Mesenchymal stem cell (in vitro differentiated cells and primary cell): ENCODE results near the gene ACSL5.
A peak's percentile ranks its signal among the peaks of the same experiment; 100 is the strongest.
"Not testable (repeated sequence)": the region's sequence is repeated elsewhere in the genome, so short reads cannot be mapped to it uniquely, and the experiment has no call there.

ENCODE experiments used
- DNase-seq: peaks from one replicate; pipeline ENCODE4 v3.0.0-alpha.2; 2013
- H2AFZ ChIP-seq: one replicate; pipeline ENCODE4 v1.6.1; 2013; ENCODE audit warnings: low read depth, mild to moderate bottlenecking, control low read depth, inconsistent platforms, low read length, moderate library complexity
- H2AK5ac ChIP-seq: 2 replicates; pipeline ENCODE4 v1.6.1; 2013; ENCODE audit warnings: low read length, moderate library complexity, mild to moderate bottlenecking, inconsistent platforms; ENCODE audit not compliant: severe bottlenecking
- H2BK120ac ChIP-seq: one replicate; pipeline ENCODE4 v1.6.1; 2013; ENCODE audit warnings: low read depth, mild to moderate bottlenecking, inconsistent platforms, low read length, moderate library complexity
- H2BK12ac ChIP-seq, 2 experiments: one replicate each; pipeline ENCODE4 v1.6.1; 2013; ENCODE audit warnings: inconsistent platforms in 2 of 2, low read length in 2 of 2, mild to moderate bottlenecking in 2 of 2, moderate library complexity in 2 of 2, control low read depth in 1 of 2
- H2BK15ac ChIP-seq: one replicate; pipeline ENCODE4 v1.6.1; 2013; ENCODE audit warnings: mild to moderate bottlenecking, low read depth, inconsistent platforms; ENCODE audit not compliant: poor library complexity, severe bottlenecking
- H2BK5ac ChIP-seq: 2 replicates; pipeline ENCODE4 v1.6.1; 2013; ENCODE audit warnings: low read depth, mild to moderate bottlenecking, low read length, control low read depth, inconsistent platforms; ENCODE audit not compliant: poor library complexity, severe bottlenecking
- H3K14ac ChIP-seq, 2 experiments: one replicate each; pipeline ENCODE4 v1.6.1; 2013; ENCODE audit warnings: inconsistent platforms in 2 of 2, low read length in 2 of 2, control low read depth in 1 of 2, mild to moderate bottlenecking in 1 of 2, moderate library complexity in 1 of 2
- H3K18ac ChIP-seq, 2 experiments: one replicate each; pipeline ENCODE4 v1.6.1; 2013; ENCODE audit warnings: inconsistent platforms in 2 of 2, low read length in 2 of 2, control low read depth in 1 of 2, low read depth in 1 of 2, mild to moderate bottlenecking in 1 of 2
- H3K23ac ChIP-seq, 2 experiments: one replicate each; pipeline ENCODE4 v1.6.1; 2013; ENCODE audit warnings: inconsistent platforms in 2 of 2, low read length in 2 of 2, mild to moderate bottlenecking in 2 of 2, moderate library complexity in 2 of 2, control low read depth in 1 of 2
- H3K27ac ChIP-seq: 2 replicates; pipeline ENCODE4 v1.5.1; 2013; ENCODE audit warnings: mild to moderate bottlenecking, moderate library complexity, low read length, control low read depth, inconsistent platforms; ENCODE audit not compliant: poor library complexity, severe bottlenecking
- H3K27me3 ChIP-seq, 2 experiments: 2 replicates each; pipeline versions ENCODE4 v1.6.1 to v1.7.0; 2013; ENCODE audit warnings: low read length in 2 of 2, mild to moderate bottlenecking in 2 of 2, moderate library complexity in 2 of 2, control low read depth in 1 of 2, inconsistent platforms in 1 of 2; ENCODE audit not compliant: control insufficient read depth in 1 of 2, insufficient read depth in 1 of 2
- H3K36me3 ChIP-seq, 2 experiments: 2 replicates each; pipeline versions ENCODE4 v1.6.1 to v1.7.0; 2013; ENCODE audit warnings: low read length in 2 of 2, control low read depth in 1 of 2, inconsistent platforms in 1 of 2, low read depth in 1 of 2, mild to moderate bottlenecking in 1 of 2; ENCODE audit not compliant: insufficient read depth in 2 of 2, control insufficient read depth in 1 of 2
- H3K4ac ChIP-seq, 2 experiments: one replicate each; pipeline ENCODE4 v1.6.1; 2013; ENCODE audit warnings: inconsistent platforms in 2 of 2, low read length in 2 of 2, mild to moderate bottlenecking in 2 of 2, moderate library complexity in 2 of 2, control low read depth in 1 of 2, low read depth in 1 of 2
- H3K4me1 ChIP-seq: 2 replicates; pipeline ENCODE4 v1.6.1; 2013; ENCODE audit warnings: low read depth, low read length, control low read depth; ENCODE audit not compliant: control insufficient read depth, insufficient read depth
- H3K4me2 ChIP-seq: 2 replicates; pipeline ENCODE4 v1.6.1; 2013; ENCODE audit warnings: low read length, mild to moderate bottlenecking, inconsistent platforms; ENCODE audit not compliant: poor library complexity, severe bottlenecking
- H3K4me3 ChIP-seq, 2 experiments: 2 replicates each; pipeline versions ENCODE4 v1.5.1 to v1.7.0; 2013; ENCODE audit warnings: low read length in 2 of 2, mild to moderate bottlenecking in 2 of 2, control low read depth in 1 of 2, low read depth in 1 of 2; ENCODE audit not compliant: insufficient read depth in 1 of 2
- H3K79me1 ChIP-seq: replicated peaks from 2 replicates; pipeline ENCODE4 v1.6.1; 2013; ENCODE audit warnings: mild to moderate bottlenecking, control low read depth, low read length, inconsistent platforms; ENCODE audit not compliant: poor library complexity, severe bottlenecking
- H3K9ac ChIP-seq: 2 replicates; pipeline ENCODE4 v1.7.0; 2013; ENCODE audit warnings: mild to moderate bottlenecking, low read length, moderate library complexity
- H3K9me3 ChIP-seq: 2 replicates; pipeline ENCODE4 v1.7.0; 2013; ENCODE audit warnings: mild to moderate bottlenecking, low read length; ENCODE audit not compliant: control insufficient read depth
- H4K8ac ChIP-seq: one replicate; pipeline ENCODE4 v1.6.1; 2013; ENCODE audit warnings: inconsistent platforms, mild to moderate bottlenecking, low read length, moderate library complexity
- H4K91ac ChIP-seq: one replicate; pipeline ENCODE4 v1.6.1; 2013; ENCODE audit warnings: mild to moderate bottlenecking, low read length, inconsistent platforms
- WGBS: methylation state at CpG from one replicate; pipeline ENCODE4 v1.1.7; 2013; ENCODE audit warnings: mixed read lengths; 5-methylcytosine and 5-hydroxymethylcytosine counted together

ACSL5 gene

DNA sequence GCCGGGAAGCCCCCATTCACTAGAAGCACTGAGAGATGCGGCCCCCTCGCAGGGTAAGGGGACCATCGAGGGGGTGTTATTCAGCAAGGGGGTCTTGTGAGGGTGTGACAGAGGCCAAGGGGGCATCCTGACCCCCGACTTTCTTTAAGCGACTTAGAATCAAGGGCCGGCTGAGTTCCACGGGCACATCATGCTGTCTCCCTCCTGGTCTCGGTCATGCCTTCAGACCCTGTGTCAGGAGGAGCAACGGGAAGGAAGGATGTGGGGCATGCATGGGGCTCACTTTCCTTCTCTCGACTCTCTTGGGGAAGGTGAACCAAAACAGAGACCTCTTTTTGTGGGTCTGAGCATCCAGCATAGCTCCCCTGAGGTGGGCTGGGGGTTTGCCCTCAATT is 2.5 kb downstream of the ACSL5 start:
- no peak overlapping the region for H3K23ac ChIP-seq
- no peaks in the 10 kb centered on the region for H3K79me1 ChIP-seq
- peak overlapping the region in 1 of 2 experiments; percentile 74 for H3K4me3 ChIP-seq
- H2BK15ac ChIP-seq: peak overlapping the region; percentile 76
- H3K36me3 ChIP-seq: no peaks in the 10 kb centered on the region
- H3K4ac ChIP-seq: peak overlapping the region; percentile 37 to 56
- no peak overlapping the region for H2AFZ ChIP-seq
- H3K27ac ChIP-seq: no peak overlapping the region
- H3K27me3 ChIP-seq: no peaks in the 10 kb centered on the region
- peak overlapping the region; percentile 95 for H4K8ac ChIP-seq
- peak overlapping the region; percentile 86 for H3K9ac ChIP-seq
- peak overlapping the region; percentile 0 to 54 for H3K18ac ChIP-seq
- H3K4me1 ChIP-seq: peaks cover 13% of the 10 kb centered on the region
- 94% methylated on average over 11 of the region's 11 CpGs for WGBS
- no peak for DNase-seq
- peak overlapping the region; percentile 27 for H2BK120ac ChIP-seq
- no peaks in the 10 kb centered on the region for H3K9me3 ChIP-seq
- no peak overlapping the region for H2AK5ac ChIP-seq
- no peak overlapping the region for H3K4me2 ChIP-seq
- no peak overlapping the region for H2BK12ac ChIP-seq
- no peak overlapping the region for H3K14ac ChIP-seq
- no peak overlapping the region for H2BK5ac ChIP-seq
- H4K91ac ChIP-seq: peak overlapping the region; percentile 79

DNA sequence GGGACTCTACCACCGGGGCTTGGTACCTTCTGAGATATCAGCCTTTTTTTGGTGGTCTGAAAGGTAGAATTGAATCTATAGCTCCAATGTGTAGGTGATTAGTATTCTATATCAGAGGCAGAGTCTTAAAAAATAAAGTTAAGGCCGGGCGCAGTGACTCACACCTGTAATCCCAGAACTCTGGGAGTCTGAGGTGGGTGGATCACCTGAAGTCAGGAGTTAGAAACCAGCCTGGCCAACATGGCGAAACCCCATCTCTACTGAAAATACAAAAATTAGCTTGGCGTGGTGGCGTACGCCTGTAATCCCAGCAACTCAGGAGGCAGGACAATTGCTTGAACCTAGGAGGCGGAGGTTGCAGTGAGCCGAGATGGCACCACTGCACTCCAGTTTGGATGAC is 3.2 kb downstream of the ACSL5 start:
- not testable (repeated sequence) for DNase-seq, H3K9me3 ChIP-seq, H4K8ac ChIP-seq, H3K18ac ChIP-seq, H3K14ac ChIP-seq, H3K27ac ChIP-seq, H2BK15ac ChIP-seq, H3K4me2 ChIP-seq, H4K91ac ChIP-seq, H3K27me3 ChIP-seq, H3K79me1 ChIP-seq, H3K36me3 ChIP-seq, H2AFZ ChIP-seq, H2BK12ac ChIP-seq, H3K4me3 ChIP-seq, H3K9ac ChIP-seq, H3K23ac ChIP-seq, H2BK120ac ChIP-seq, H2AK5ac ChIP-seq, H3K4ac ChIP-seq, H2BK5ac ChIP-seq
- peaks cover 13% of the 10 kb centered on the region for H3K4me1 ChIP-seq
- over 99% methylated on average over 8 of the region's 9 CpGs for WGBS

DNA sequence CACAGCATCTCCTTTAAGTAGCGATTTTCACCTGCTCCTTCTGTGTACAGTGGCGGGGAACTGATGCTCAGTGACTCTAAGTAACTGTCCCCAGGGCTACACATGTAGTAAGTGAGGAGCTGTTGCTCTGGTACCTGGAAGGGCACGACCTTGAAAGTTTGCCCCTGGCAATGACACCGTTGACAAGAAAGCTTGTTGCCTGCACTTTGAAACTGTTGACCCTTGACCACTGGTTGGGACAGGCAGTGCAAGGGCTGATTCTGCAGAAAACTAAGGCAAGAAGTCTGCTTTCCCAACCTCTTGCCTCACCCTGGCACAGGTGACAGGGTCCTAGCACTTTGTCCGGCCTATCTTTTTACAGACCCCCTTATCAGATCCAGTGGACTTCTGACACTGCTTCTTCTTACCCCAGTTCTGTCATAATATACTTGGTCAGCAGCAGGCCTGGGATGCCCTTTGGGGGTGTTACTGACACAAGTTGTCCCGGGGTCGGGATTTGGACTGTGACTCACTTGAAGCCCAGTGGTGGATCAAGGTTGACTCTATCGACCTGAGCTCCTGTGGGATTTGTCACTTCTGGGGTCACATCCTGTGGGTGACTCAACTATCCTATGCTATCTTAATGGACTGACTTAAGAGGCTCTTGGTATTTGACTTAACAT is 5.8 kb downstream of the ACSL5 start:
- H3K14ac ChIP-seq: no peak overlapping the region

DNA sequence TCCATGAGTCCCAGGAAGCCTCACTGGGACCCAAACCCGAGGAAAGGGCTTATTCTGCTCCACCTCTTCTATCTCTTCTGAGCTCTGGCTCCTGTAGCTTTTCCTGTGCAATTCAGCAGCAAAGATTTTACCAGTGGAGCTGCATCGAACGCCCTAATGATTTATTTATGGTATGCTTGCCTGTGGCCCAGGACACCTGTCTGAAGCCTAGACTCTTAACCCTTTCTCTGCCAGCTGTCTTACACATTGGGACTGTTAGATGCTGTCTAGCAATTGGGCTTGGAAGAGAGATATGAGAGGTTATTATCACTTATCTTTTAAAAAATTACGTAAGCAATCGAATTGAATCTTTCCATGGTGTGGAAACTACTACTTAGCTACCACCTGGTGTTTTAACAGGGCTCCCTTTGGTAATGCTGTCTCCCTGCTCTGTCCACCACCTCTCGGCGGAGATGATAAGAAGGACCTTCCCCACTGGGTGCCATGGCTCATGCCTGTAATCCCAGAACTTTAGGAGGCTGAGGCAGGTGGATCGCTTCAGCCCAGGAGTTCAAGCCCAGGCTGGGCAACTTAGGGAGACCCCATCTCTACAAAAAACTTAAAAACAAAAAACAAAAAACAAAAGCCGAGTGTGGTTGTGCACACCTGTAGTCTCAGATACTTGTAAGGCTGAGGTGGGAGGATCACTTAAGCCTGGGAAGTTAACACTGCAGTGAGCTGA is 8.8 kb downstream of the ACSL5 start:
- H3K27me3 ChIP-seq: no peaks in the 10 kb centered on the region
- no peak overlapping the region for H3K4me3 ChIP-seq
- H3K79me1 ChIP-seq: no peaks in the 10 kb centered on the region
- no peak overlapping the region for H2BK120ac ChIP-seq
- H3K4me1 ChIP-seq: no peaks in the 10 kb centered on the region
- no peak overlapping the region for H2AFZ ChIP-seq
- no peak overlapping the region for H2AK5ac ChIP-seq
- 72% methylated on average over 9 of the region's 9 CpGs for WGBS
- no peak overlapping the region for H3K9ac ChIP-seq
- H3K18ac ChIP-seq: no peak overlapping the region
- no peak overlapping the region for H2BK15ac ChIP-seq
- no peak overlapping the region for H3K23ac ChIP-seq
- no peak overlapping the region for H3K4ac ChIP-seq
- no peak overlapping the region for H4K8ac ChIP-seq
- H3K14ac ChIP-seq: no peak overlapping the region
- H4K91ac ChIP-seq: no peak overlapping the region
- H3K27ac ChIP-seq: no peak overlapping the region
- H3K36me3 ChIP-seq: no peaks in the 10 kb centered on the region
- no peak for DNase-seq
- H2BK12ac ChIP-seq: no peak overlapping the region
- no peak overlapping the region for H2BK5ac ChIP-seq
- H3K4me2 ChIP-seq: no peak overlapping the region
- H3K9me3 ChIP-seq: no peaks in the 10 kb centered on the region

More for the DNA sequence above, 5.8 kb downstream of the ACSL5 start:
- Histone ChIP-seq H3K79me1 (no peaks in the 10 kb centered on the region), H3K27ac (no peak overlapping the region), H3K18ac (no peak overlapping the region), H3K27me3 (no peaks in the 10 kb centered on the region), H3K4me1 (peaks cover 13% of the 10 kb centered on the region), H2AFZ (no peak overlapping the region), H3K4ac (no peak overlapping the region), H2BK5ac (no peak overlapping the region), H3K36me3 (no peaks in the 10 kb centered on the region), H4K8ac (no peak overlapping the region), H2BK15ac (no peak overlapping the region), H3K9me3 (no peaks in the 10 kb centered on the region), H3K9ac (no peak overlapping the region), H3K4me2 (no peak overlapping the region), H2BK12ac (no peak overlapping the region), H2BK120ac (no peak overlapping the region), H2AK5ac (no peak overlapping the region), H4K91ac (no peak overlapping the region), H3K4me3 (no peak overlapping the region), H3K23ac (no peak overlapping the region)
- DNase-seq: peak; percentile 49
- WGBS: 58% methylated on average over 8 of the region's 8 CpGs
